Stimulated activated effector memory CD8-positive, alpha-beta T cell treated with anti-CD3 and anti-CD28 coated beads, Interleukin-12 subunit alpha, Interleukin-12 subunit beta, amount 100 ng/mL, for 72 hours (primary cell): ENCODE measurements around the gene ZDHHC22.
A peak's percentile ranks its signal among the peaks of the same experiment; 100 is the strongest.

Source experiments
- ATAC-seq: fragments of 150-1000 bp; cut with Tn5 transposase; 2 replicates; pipeline ENCODE4 v1.10.0; 2021
- DNase-seq, 2 donors: peaks; one replicate each; pipeline ENCODE4 v3.0.0; 2021 to 2022; ENCODE audit warnings: low spot score in 2 of 2
- H3K27ac Mint-ChIP-seq: one replicate; pipeline ENCODE4 v1.8.0; 2022; ENCODE audit warnings: mild to moderate bottlenecking, mixed read lengths
- H3K36me3 Mint-ChIP-seq: one replicate; pipeline ENCODE4 v1.8.0; 2022; ENCODE audit warnings: mild to moderate bottlenecking, mixed read lengths
- H3K4me1 Mint-ChIP-seq: one replicate; pipeline ENCODE4 v1.8.0; 2022; ENCODE audit warnings: mixed read lengths
- H3K4me3 Mint-ChIP-seq: one replicate; pipeline ENCODE4 v1.8.0; 2022; ENCODE audit warnings: mild to moderate bottlenecking, mixed read lengths
- H3K9me3 Mint-ChIP-seq: one replicate; pipeline ENCODE4 v1.8.0; 2022; ENCODE audit warnings: mixed read lengths

The ZDHHC22 gene

GRCh38 chr14:77144412-77145115 is 3.0 kb upstream of the ZDHHC22 start:
- H3K4me3 Mint-ChIP-seq = no peak overlapping the region
- H3K27ac Mint-ChIP-seq = no peak overlapping the region
- no peaks in the 10 kb centered on the region for H3K9me3 Mint-ChIP-seq
- no peaks in the 10 kb centered on the region for H3K36me3 Mint-ChIP-seq
- DNase-seq (no peak), ATAC-seq (no peak)
- peaks cover 12% of the 10 kb centered on the region for H3K4me1 Mint-ChIP-seq

DNA sequence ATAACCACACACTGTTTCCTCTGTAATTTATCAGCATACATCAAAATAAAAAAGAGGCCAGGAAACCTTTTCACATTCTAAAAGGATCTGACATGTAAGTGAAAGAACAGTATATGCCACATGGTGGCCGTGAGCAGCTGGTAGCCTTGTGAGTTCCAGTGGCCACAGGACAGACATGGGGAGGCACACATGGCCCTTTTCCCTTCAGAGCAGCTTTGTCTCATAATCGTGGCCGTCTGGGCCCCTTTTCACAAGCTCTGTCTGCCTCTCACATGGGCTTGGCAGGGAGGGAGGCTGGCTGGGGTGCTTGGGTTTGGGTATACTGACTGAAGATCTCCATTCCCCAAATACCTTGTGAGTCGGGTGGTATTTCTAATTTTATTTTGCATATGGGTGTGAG is 1.5 kb upstream of the ZDHHC22 start:
- no peak overlapping the region for H3K27ac Mint-ChIP-seq
- no peak for DNase-seq
- H3K9me3 Mint-ChIP-seq = no peaks in the 10 kb centered on the region
- no peaks in the 10 kb centered on the region for H3K36me3 Mint-ChIP-seq
- H3K4me1 Mint-ChIP-seq = peaks cover 24% of the 10 kb centered on the region
- ATAC-seq = no peak
- no peak overlapping the region for H3K4me3 Mint-ChIP-seq

GRCh38 chr14:77142005-77142800 is 612 bp upstream of the ZDHHC22 start:
- H3K9me3 Mint-ChIP-seq = no peaks in the 10 kb centered on the region
- DNase-seq (no peak), ATAC-seq (no peak)

DNA sequence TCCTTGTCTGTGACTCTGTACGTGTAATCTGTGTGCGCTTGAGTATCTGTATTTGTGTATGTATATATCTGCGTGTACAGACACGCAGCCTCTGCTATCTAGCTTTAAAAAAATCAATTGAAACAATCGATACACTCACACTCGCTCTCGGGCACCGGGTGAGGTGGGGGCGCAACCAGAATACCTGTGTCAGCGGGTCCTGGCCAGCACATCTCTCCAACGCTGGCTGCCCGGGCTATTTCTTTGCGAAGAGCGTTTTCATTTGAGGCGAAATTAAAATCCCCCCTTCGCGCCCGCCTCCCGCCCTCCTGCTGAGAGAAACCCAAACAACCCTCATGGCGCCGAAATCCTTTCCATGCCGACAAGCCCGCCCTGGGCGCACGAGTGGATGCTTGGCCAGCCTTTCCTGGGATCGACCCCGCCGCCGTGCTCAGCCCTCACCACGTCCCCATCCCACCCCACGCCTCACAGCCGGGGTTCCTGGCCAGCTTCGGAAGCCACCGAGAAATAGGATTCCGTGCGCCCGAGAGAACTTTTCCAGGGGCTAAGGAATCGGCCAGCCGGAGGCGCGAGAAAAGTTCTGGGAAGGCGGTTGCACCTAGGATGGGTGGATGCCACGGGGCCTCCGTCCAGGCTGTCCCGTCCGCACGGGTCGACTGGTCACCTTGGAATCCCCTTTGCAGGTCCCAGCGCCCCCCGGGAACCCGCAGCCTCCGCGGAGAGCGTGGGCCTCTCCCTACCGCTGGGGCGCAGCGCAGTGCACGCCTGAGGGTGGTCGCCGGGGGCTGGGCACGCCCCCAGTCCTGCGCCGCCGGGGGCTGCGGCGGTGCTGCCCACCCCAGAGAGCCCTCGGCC is 1.0 kb downstream of the ZDHHC22 start:
- Mint-ChIP-seq H3K4me3 (peak overlapping the region; percentile 50), H3K36me3 (no peaks in the 10 kb centered on the region), H3K9me3 (no peaks in the 10 kb centered on the region), H3K4me1 (peaks cover 24% of the 10 kb centered on the region), H3K27ac (no peak overlapping the region)
- ATAC-seq (no peak), DNase-seq (no peak)

More at GRCh38 chr14:77142005-77142800, 612 bp upstream of the ZDHHC22 start:
- Mint-ChIP-seq H3K4me3 (peak overlapping the region; percentile 49), H3K27ac (no peak overlapping the region), H3K36me3 (no peaks in the 10 kb centered on the region), H3K4me1 (peaks cover 24% of the 10 kb centered on the region)

DNA sequence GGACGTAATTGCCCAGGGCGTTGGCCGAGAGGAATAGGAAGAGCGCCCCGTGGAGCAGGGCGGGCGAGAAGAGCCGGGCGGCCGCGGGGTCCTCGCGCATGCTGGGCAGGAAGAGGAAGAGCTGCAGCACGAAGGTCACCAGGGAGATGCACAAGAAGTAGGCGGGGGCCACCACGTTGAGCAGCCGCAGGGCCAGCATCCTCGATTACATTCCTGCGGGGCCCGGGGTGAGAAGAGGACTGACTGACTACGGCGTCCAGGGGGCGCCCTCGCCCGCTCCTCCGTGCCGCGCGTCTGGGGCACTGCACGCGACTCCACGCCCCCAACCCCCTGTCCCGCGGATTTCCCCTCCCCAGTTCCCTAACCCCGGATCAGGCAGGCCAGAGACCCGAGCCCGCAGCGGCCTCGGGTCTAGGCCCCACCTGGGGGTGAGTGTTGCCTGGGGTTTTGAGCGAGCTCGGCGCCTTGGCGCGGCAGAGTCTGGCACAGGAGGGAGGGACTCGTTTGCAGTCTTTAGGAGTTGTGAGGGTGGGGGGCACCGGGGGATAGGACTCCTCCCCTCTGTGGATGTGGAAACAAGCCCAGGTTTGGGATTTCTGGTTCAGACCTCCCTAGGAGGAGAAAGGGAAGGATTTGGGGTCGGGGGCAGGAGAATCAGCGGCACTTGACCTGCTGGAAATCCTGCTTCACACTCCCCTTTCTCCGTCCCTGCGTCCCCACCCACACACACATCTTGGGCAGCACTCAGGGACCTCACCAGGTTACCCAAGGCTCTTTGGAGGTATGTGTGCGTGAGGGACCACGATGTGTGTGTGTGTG is 1.8 kb downstream of the ZDHHC22 start:
- peaks cover 24% of the 10 kb centered on the region for H3K4me1 Mint-ChIP-seq
- H3K9me3 Mint-ChIP-seq = no peaks in the 10 kb centered on the region
- H3K4me3 Mint-ChIP-seq = peak overlapping the region; percentile 50
- H3K27ac Mint-ChIP-seq = no peak overlapping the region
- no peaks in the 10 kb centered on the region for H3K36me3 Mint-ChIP-seq
- DNase-seq (peak in 1 of 2 donors; percentile 73), ATAC-seq (peak; percentile 71)

DNA sequence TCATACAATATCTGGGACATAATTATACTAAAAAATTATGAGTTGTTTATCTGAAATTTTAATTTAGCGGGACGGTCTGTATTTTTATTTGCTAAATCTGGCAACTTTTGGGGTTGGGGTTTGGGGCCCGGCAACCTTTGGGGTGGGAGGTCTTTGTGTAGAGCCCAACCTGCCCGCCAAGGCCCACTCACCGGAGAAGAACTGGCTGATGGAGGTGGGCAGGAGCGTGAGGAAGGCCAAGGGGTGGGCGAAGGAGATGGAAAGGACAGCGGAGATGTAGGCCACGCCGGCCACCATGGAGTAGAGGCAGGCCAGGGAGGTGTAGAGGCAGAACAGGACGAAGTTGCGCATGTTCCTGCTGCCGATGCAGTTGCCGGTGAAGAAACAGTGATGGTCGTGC is 2.6 kb downstream of the ZDHHC22 start:
- no peak for ATAC-seq
- Mint-ChIP-seq H3K4me3 (peak overlapping the region; percentile 50), H3K9me3 (no peaks in the 10 kb centered on the region), H3K36me3 (no peaks in the 10 kb centered on the region), H3K4me1 (peaks cover 25% of the 10 kb centered on the region), H3K27ac (no peak overlapping the region)
- no peak for DNase-seq

- H3K9me3 Mint-ChIP-seq = no peaks in the 10 kb centered on the region
- no peak overlapping the region for H3K27ac Mint-ChIP-seq
- no peak overlapping the region for H3K4me3 Mint-ChIP-seq
- DNase-seq = peak; percentile 38 to 76
- H3K4me1 Mint-ChIP-seq = peaks cover 16% of the 10 kb centered on the region
- peak; percentile 66 for ATAC-seq
- H3K36me3 Mint-ChIP-seq = no peaks in the 10 kb centered on the region
These were observed 7.8 kb downstream of the ZDHHC22 start for GRCh38 chr14:77133720-77134338.

GRCh38 chr14:77131871-77132486 is 9.6 kb downstream of the ZDHHC22 start:
- no peak overlapping the region for H3K4me3 Mint-ChIP-seq
- peaks cover 11% of the 10 kb centered on the region for H3K4me1 Mint-ChIP-seq
- ATAC-seq (no peak), DNase-seq (no peak)
- H3K9me3 Mint-ChIP-seq = no peaks in the 10 kb centered on the region
- no peaks in the 10 kb centered on the region for H3K36me3 Mint-ChIP-seq
- no peak overlapping the region for H3K27ac Mint-ChIP-seq

DNA sequence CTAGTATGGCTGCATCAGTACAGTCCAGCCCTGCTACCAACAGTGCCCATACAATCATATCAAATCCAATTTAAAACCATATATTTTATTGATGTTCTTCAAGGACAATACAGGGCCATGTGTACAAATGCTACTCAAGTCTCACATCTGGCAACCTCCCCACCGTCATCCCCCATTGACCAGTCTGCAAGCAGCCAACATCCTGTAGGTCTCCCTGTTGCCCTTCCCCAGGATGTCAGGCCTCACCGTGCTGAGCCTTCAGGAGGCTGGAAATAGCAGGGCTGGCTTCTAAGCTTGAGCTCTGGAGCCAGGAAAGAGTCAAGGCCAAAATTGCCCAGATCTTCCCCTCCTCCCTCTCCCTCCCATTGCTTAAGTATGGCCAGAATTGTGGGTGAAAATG is 10.4 kb downstream of the ZDHHC22 start:
- ATAC-seq (no peak), DNase-seq (no peak)
- no peaks in the 10 kb centered on the region for H3K9me3 Mint-ChIP-seq
- no peak overlapping the region for H3K4me3 Mint-ChIP-seq
- H3K36me3 Mint-ChIP-seq = no peaks in the 10 kb centered on the region
- H3K27ac Mint-ChIP-seq = no peak overlapping the region
- peaks cover 11% of the 10 kb centered on the region for H3K4me1 Mint-ChIP-seq

DNA sequence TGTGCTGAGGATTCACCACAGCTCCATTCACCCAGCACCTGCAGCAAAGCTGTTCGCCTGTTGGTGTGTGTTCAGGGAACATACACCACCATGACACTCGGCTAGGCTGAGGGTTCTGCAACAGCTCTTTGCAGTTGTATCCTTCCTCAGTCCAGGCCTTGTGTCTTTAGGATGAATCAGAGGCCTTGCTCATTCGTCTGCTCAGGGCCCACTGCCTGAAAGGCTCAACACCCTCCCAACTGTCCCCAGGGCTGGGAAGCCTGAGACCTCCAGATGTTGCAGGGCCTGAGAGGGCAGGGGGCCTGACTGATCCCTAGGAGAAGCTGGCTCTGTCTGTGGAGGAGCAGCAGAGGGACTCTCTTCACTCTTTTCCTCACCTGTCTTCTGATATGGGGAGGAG is 11.2 kb downstream of the ZDHHC22 start:
- ATAC-seq (no peak), DNase-seq (no peak)
- Mint-ChIP-seq H3K4me3 (no peak overlapping the region), H3K9me3 (no peaks in the 10 kb centered on the region), H3K36me3 (no peaks in the 10 kb centered on the region), H3K27ac (no peak overlapping the region), H3K4me1 (peaks cover 16% of the 10 kb centered on the region)

- Mint-ChIP-seq H3K4me3 (no peak overlapping the region), H3K36me3 (no peaks in the 10 kb centered on the region), H3K27ac (no peak overlapping the region), H3K9me3 (no peaks in the 10 kb centered on the region), H3K4me1 (peaks cover 23% of the 10 kb centered on the region)
- DNase-seq (no peak), ATAC-seq (no peak)
These were observed 13.1 kb downstream of the ZDHHC22 start for GRCh38 chr14:77128414-77128891.

DNA sequence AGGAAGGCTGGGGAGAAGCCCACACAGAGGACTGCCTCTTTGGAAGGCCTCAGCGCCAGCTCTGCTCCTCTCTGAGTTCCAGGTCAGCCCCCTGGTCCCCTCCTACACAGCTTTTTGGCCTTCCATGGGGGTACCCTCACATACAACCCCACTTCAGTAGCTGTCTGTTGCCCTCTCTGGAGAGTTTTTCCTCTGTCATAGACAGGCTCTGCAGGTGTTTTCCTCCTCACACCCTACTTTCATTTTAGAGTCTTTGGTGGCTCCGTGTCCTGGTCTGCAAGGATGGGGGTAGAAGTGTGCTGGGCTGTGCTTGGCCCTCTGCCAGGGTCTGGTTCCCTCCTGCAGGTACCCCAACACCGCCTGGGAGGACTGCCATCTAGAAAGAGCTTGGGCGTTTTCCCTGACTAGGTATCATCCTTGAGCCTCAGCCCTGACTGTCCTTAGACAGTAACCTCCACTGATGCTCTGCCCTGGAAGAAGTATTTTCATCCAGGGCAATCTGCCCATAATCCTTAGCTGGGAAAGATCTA is 15.1 kb downstream of the ZDHHC22 start:
- H3K4me3 Mint-ChIP-seq = peak overlapping the region; percentile 65
- DNase-seq (no peak), ATAC-seq (no peak)
- no peaks in the 10 kb centered on the region for H3K9me3 Mint-ChIP-seq
- no peaks in the 10 kb centered on the region for H3K36me3 Mint-ChIP-seq
- H3K4me1 Mint-ChIP-seq = peaks cover 30% of the 10 kb centered on the region
- H3K27ac Mint-ChIP-seq = no peak overlapping the region

DNA sequence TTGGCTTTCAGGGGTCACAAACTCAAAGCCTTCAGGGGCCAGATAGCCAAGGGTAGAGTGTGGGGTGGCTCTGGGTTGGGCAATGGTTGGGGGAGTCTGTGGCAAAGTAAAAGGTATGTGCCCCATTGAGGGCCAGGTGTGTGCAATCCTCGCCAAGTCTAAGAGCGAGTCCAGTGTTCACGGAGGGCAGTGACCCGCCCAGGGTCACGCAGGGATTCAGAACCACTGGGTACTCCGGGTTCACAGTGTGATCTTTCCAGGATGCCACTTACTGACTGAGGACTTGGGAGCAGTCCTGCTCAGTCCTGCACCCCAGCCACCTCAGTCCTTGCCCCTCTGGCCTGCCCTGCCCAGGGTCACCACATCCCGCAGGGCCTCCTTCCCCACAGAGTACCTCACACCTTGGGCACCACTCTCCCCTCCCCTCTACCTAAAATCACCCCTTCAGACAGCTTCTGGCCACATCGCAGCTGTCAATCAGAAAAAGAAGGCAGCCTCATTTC is 15.7 kb downstream of the ZDHHC22 start:
- no peak overlapping the region for H3K27ac Mint-ChIP-seq
- peaks cover 37% of the 10 kb centered on the region for H3K4me1 Mint-ChIP-seq
- H3K9me3 Mint-ChIP-seq = no peaks in the 10 kb centered on the region
- peak overlapping the region; percentile 65 for H3K4me3 Mint-ChIP-seq
- peaks cover 2% of the 10 kb centered on the region for H3K36me3 Mint-ChIP-seq
- ATAC-seq (no peak), DNase-seq (no peak)
